Sciatic nerve (tissue), 2 donors: ENCODE data around the gene RASSF1. TPM values are rescaled to one million over a fixed set of nuclear protein-coding genes. Genes with fewer than 3 reads are reported as not detected.

Experiments used
- ATAC-seq: fragments of 200-7000 bp; cut with Tn5 transposase; one replicate; pipeline ENCODE4 v1.9.1; 2020; ENCODE audit warnings: mild to moderate bottlenecking, moderate library complexity
- DNase-seq: peaks from one replicate; pipeline ENCODE4 v3.0.0-alpha.2; 2020; ENCODE audit warnings: low spot score
- intact Hi-C: fragments of 100-400 bp; cut with DNase I; formaldehyde crosslinking; loops from one replicate; pipeline ENCODE4 v1.14.2; 2022
- total RNA-seq: library from RNA; stranded (reverse); fragmentation: NEBNext Ultra II Directional; extraction: Animal tissue kit (Norgen Biotek cat#: 25700); gene quantifications from one replicate; pipeline ENCODE4 v1.2.1, GENCODE V29; 2021
- donor health status: DM: no; HTN: no; CAD: no.
- donor health status: DM: no; HTN: no; CAD: no.

RASSF1 gene
- total RNA-seq, 1 donor from 2014 or later = 51.0 TPM

DNA sequence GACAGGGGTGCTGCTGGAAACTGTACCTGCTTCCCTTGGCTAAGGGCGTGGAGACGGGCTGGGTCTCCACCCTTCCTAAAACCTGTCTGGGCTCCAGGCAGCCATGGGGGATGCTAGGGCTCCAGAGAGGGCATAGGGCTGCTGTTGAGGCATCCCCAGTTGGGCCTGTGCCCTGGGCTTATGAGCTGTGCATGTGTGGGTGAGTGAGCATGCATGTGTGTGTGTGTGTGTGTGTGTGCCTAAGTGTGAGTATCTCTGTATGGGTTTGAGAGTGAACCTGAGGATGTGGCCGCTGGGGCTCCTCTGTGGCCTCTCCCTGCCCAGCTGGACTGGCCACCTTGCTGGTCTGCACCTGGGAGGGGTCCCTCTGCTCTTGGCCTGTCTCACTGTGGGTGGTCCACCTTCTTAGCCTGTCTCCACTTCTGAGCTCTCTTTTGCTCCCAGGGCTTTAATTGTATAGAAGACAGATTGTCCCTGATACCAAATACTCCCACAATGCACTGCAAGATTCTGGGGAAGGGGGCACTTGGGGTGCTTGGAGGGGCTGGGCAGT lies 30.6 kb upstream of the RASSF1 start:
- intact Hi-C loops = loop anchor here (5.0 kb wide), 1 partner anchor 636 kb away; no protein-coding TSS in a partner anchor
- no peak for DNase-seq
- no peak for ATAC-seq

- DNase-seq (no peak), ATAC-seq (no peak)
- intact Hi-C loops = loop anchor here (5.0 kb wide), 1 partner anchor 637 kb away; no protein-coding TSS in a partner anchor
Observed at GRCh38 chr3:50370594-50370993, 30.0 kb upstream of the RASSF1 start.

DNA sequence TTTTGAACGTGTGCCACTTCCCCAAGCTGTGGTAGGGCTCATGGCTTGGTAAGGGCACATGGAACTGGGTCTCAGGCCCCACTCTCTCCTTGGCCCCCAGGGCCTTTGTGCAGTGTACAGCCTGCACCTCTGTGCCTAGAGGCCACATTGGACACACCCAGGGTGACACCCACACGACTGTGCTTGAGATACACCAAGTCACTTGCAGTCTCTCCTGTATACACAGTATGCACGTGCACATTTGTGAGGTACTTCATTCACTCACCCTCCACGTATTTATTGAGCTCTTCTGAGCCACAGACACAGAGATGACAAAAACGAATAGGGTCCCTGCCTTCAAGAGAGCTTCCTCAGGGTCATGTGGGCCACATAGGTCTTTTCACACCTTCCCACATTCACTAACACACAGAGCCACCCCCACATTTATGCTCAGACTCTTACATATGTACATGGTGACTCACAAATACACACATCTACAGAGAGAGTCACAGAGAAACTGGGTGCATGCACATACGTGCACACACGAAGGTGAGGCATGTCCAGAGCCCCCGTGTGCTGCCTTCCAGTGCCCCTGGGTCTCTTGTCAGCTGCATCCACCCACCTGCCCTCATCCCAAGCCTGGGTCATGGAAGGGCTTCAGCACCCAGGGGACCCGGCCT lies 28.5 kb upstream of the RASSF1 start:
- ATAC-seq (no peak), DNase-seq (no peak)
- intact Hi-C loops = no loop called here

GRCh38 chr3:50365842-50366220 lies 25.2 kb upstream of the RASSF1 start:
- DNase-seq = no peak
- intact Hi-C loops = no loop called here
- no peak for ATAC-seq

GRCh38 chr3:50365080-50365841 lies 24.6 kb upstream of the RASSF1 start:
- ATAC-seq = peak; percentile 87
- peak; percentile 92 for DNase-seq
- intact Hi-C loops = no loop called here

GRCh38 chr3:50364573-50365079 lies 24.0 kb upstream of the RASSF1 start:
- DNase-seq (peak; percentile 73), ATAC-seq (peak; percentile 27)
- intact Hi-C loops = no loop called here

DNA sequence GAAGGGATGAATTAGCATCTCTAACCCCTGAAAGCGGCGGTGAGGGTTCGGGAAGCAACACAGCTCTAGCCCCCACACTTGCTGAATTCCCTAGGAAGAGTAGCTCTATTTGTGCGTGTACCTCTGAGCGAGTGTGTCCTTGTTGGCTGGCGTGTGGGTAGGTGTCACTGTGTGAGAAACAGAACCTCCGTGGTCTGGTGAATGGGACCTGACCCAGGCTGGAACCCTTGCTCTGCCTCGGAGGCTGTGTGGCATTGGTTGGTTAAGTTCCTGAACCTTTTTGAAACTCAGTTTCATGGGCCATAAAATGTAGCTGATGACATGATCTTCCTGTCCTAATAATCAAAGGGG lies 19.1 kb upstream of the RASSF1 start:
- ATAC-seq = no peak
- no peak for DNase-seq
- intact Hi-C loops = no loop called here

- peak; percentile 98 for ATAC-seq
Observed at GRCh38 chr3:50358911-50359759, 18.5 kb upstream of the RASSF1 start, which contains the start of gene TMEM115. Gene TMEM115 (minus strand): TSS chr3:50359521. CDS start chr3:50359063, 458 bp downstream.

DNA sequence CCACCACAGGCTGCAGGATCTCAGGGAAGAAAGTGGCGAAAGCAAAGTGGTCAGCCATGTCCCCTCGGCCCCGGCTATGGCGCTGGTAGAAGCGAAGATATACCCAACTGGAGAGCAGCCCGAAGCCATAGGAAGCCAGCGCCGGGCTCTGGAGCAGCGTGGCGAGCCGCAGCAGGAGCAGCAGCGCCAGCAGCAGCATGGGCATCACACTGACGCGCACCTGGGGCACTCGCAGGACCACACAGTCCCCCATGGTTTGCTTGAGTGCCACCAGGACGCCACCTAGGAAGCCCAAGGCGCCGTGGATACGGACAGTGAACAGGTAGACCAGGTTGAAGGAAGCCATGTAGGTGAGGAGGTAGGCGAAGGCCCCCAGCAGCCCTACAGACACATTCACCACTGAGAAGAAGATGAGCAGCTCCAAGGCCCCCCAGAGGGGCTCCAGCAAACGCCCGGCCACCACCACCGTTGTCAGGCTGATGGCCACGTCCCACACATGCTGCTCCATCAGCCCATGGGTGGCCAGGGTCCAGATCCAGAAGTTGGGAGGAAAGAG lies 17.8 kb upstream of the RASSF1 start:
- ATAC-seq (no peak), DNase-seq (no peak)
- intact Hi-C loops = no loop called here

More at GRCh38 chr3:50358911-50359759, 18.5 kb upstream of the RASSF1 start, which contains the start of gene TMEM115:
- DNase-seq = peak; percentile 97
- intact Hi-C loops = no loop called here

DNA sequence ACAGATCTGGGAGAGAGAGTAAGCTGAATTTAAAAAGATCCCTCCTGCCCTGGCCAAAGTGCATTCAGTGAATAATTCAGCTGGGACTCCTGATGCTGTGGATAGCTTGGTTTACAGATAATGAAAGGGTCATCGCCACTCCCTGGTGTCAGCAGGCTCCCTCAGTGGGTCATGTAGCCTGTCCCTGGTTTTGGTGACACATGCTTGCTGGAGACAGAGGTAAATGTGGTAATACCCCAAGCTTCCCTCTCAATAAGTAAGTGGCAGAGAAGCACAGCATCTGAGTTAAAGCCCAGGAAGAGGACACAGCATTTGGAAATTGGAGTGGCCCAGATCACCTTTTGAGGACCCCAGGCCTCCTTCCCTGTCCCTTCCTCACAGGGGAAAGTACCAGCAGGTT lies 16.8 kb upstream of the RASSF1 start:
- ATAC-seq (no peak), DNase-seq (no peak)
- intact Hi-C loops = no loop called here

- DNase-seq = no peak
- intact Hi-C loops = no loop called here
- no peak for ATAC-seq
Observed at GRCh38 chr3:50356553-50356952, 15.9 kb upstream of the RASSF1 start.

DNA sequence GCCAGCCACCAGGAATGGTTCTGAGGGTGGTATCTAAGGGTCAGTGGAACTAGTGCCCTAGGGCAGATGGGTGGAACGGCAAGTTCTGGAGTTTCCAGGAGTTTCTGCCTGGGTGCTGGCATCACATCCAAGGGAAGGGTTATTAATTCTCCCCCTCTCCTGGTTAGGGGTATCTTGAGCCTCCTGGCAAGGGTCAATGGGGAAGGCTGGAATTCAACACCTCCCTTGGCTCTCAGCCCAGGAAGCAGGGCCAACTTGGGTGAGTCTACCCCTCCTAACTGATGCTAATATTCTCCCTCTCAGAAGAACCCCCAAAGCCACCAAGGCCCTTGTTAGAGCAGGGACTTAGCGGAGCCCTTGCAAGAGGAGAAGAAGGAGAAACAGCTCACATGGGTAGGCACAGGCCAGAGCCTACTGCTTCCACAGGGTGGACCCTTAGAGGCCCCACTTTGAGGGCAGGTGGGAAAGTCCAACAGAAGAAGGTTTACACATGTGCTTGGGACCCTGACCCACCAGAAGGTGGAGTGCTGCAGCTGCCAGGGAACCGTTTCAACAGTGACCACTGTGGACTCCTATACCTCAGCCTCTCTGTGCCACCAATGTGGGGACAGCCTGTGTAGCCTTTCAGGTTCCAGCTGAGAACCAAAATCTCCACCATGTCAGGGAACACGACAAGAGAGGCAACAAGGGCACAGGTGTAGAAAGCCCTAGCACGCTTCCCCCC lies 15.4 kb upstream of the RASSF1 start:
- ATAC-seq (no peak), DNase-seq (no peak)
- intact Hi-C loops = no loop called here

GRCh38 chr3:50354850-50355249 lies 14.2 kb upstream of the RASSF1 start:
- no peak for DNase-seq
- intact Hi-C loops = no loop called here
- no peak for ATAC-seq

- intact Hi-C loops = no loop called here
- no peak for DNase-seq
- ATAC-seq = no peak
Observed at GRCh38 chr3:50354186-50354764, 13.6 kb upstream of the RASSF1 start.

DNA sequence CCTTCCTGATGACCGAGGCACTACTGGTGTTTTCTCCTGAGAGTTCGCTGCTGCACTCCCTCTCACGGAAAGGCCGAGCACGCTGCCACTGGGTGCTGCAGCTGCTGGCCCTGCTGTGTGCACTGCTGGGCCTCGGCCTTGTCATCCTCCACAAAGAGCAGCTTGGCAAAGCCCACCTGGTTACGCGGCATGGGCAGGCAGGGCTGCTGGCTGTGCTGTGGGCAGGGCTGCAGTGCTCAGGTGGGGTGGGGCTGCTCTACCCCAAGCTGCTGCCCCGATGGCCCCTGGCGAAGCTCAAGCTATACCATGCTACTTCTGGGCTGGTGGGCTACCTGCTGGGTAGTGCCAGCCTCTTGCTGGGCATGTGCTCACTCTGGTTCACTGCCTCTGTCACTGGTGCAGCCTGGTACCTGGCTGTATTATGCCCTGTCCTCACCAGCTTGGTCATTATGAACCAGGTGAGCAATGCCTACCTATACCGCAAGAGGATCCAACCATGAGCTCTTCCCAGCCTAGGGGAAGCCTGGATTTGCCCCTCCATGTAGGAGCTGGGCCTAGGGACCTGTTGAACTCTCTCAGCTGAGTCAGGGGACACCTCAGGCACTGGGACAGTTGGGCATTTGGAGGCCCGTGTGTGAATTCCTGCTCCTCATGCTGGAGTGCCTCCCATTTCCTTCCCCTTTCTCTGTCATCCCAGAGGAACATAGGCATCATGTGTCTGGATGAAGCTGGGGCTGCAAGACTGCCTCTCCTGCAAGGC lies 12.8 kb upstream of the RASSF1 start:
- intact Hi-C loops = no loop called here
- ATAC-seq (no peak), DNase-seq (no peak)

DNA sequence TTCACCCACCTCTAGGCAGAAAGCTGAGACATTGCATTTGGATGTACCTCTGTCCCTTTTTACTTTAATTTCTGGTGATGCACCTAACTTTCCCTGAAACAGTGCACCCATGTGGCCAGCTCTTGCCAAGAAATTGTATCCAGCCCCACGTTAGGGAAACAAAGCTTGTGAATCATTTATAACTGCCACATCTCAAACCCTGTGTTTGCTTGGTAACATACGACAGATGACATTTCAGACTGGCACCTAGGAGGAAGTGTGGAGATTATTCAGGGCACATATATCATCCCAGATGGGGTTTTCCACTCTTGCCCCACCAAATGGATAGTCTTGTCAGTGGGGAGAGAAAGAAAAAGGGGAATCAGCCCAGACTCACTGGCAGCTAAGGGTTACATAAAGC lies 12.1 kb upstream of the RASSF1 start:
- ATAC-seq (no peak), DNase-seq (no peak)
- intact Hi-C loops = no loop called here

- DNase-seq (no peak), ATAC-seq (no peak)
- intact Hi-C loops = no loop called here
Observed at GRCh38 chr3:50351323-50351697, 10.7 kb upstream of the RASSF1 start.
